A673 (cell line): Measurements from ENCODE around the gene DLG2.
"Not testable (repeated sequence)": the region's sequence is repeated elsewhere in the genome, so short reads cannot be mapped to it uniquely, and the experiment has no call there.

Experiments used
- EZH2 ChIP-seq: fragments of 200-600 bp; sonication (generic); IDR thresholded peaks from 2 replicates; pipeline ENCODE4 v1.6.1; 2017; ENCODE audit warnings: borderline replicate concordance, low read depth, mild to moderate bottlenecking, mixed read lengths, antibody characterized with exemption, low read length; ENCODE audit not compliant: poor library complexity, severe bottlenecking
- TF ChIP-seq, protein P1 (sequence below): fragments of 300-800, 200-600 bp; sonication (generic); conservative IDR thresholded peaks from 2 replicates; pipeline ENCODE4 v1.5.1; 2017; ENCODE audit warnings: low read depth, mild to moderate bottlenecking, antibody characterized with exemption, low read length, moderate library complexity, mixed read lengths

DNA sequence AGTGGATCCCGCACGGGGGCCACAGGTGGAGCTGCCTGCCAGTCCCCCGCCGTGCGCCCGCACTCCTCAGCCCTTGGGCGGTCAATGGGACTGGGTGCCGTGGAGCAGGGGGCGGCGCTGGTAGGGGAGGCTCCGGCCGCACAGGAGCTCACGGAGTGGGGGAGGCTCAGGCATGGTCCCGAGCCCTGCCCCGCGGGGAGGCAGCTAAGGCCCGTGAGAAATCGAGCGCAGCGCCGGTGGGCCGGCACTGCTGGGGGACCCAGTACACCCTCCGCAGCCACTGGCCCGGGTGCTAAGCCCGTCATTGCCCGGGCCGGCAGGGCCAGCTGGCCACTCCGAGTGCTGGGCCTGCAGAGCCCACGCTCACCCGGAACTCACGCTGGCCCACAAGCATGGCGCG is 1318.7 kb downstream of the DLG2 start:
- TF ChIP-seq, protein P1, sequence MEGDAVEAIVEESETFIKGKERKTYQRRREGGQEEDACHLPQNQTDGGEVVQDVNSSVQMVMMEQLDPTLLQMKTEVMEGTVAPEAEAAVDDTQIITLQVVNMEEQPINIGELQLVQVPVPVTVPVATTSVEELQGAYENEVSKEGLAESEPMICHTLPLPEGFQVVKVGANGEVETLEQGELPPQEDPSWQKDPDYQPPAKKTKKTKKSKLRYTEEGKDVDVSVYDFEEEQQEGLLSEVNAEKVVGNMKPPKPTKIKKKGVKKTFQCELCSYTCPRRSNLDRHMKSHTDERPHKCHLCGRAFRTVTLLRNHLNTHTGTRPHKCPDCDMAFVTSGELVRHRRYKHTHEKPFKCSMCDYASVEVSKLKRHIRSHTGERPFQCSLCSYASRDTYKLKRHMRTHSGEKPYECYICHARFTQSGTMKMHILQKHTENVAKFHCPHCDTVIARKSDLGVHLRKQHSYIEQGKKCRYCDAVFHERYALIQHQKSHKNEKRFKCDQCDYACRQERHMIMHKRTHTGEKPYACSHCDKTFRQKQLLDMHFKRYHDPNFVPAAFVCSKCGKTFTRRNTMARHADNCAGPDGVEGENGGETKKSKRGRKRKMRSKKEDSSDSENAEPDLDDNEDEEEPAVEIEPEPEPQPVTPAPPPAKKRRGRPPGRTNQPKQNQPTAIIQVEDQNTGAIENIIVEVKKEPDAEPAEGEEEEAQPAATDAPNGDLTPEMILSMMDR, result not testable (repeated sequence)
- TF ChIP-seq EZH2, result not testable (repeated sequence)
